Prostate gland (tissue), 2 donors: Measurements from ENCODE around the gene SKOR1.

Experiments
- CTCF ChIP-seq, 4 experiments: fragments of 200-600 bp in 2 of 4; fragments of 450-650 bp in 2 of 4; sonication (generic) in 2 of 4; IDR thresholded peaks; 1 replicate in 3 of 4; 2 replicates in 1 of 4; pipeline ENCODE4 v1.5.1; 2016 to 2019; ENCODE audit warnings: antibody characterized with exemption in 4 of 4, mild to moderate bottlenecking in 2 of 4, moderate library complexity in 2 of 4
- POLR2A ChIP-seq: fragments of 450-650 bp; IDR thresholded peaks from one replicate; pipeline ENCODE4 v1.6.1; 2016; ENCODE audit warnings: antibody characterized with exemption, mild to moderate bottlenecking
- POLR2AphosphoS5 ChIP-seq: sonication (generic); formaldehyde crosslinking; IDR thresholded peaks from one replicate; pipeline ENCODE4 v1.6.1; 2017; ENCODE audit warnings: antibody characterized with exemption

GRCh38 chr15:67835297-67836133 is 10.2 kb downstream of the SKOR1 start:
- TF ChIP-seq POLR2A (no peak), CTCF (IDR thresholded peaks at IDR 0.05) (no peak), POLR2AphosphoS5 (no peak)
